GM23338 (cell line): ENCODE measurements around the gene DHX58. TPM values are rescaled to one million over a fixed set of nuclear protein-coding genes. Genes with fewer than 3 reads are reported as not detected.

Source experiments
- ATAC-seq: fragments of 200-7000 bp; cut with Tn5 transposase; 3 replicates; pipeline ENCODE4 v1.9.1; 2020
- DNase-seq: peaks from one replicate; pipeline ENCODE4 v3.0.0-alpha.2; 2015; ENCODE audit warnings: low spot score
- H2AFZ ChIP-seq: fragments of 200-600 bp; sonication (generic); 2 replicates; pipeline ENCODE4 v1.8.0; 2016; ENCODE audit warnings: antibody characterized with exemption, mild to moderate bottlenecking, moderate library complexity
- H3F3A ChIP-seq: fragments of 200-600 bp; sonication (generic); replicated peaks from 2 replicates; pipeline ENCODE4 v1.8.0; 2017; ENCODE audit warnings: antibody characterized with exemption, mixed run types, low read depth
- H3K27ac ChIP-seq: fragments of 200-600 bp; sonication (generic); 2 replicates; pipeline ENCODE4 v1.6.1; 2016; ENCODE audit warnings: low read depth
- H3K27me3 ChIP-seq: fragments of 200-600 bp; sonication (generic); 2 replicates; pipeline ENCODE4 v1.8.0; 2016; ENCODE audit warnings: mild to moderate bottlenecking, mixed run types, moderate library complexity; ENCODE audit not compliant: insufficient read depth
- H3K36me3 ChIP-seq: fragments of 200-600 bp; sonication (generic); 2 replicates; pipeline ENCODE4 v1.8.0; 2016; ENCODE audit warnings: mild to moderate bottlenecking; ENCODE audit not compliant: insufficient read depth
- H3K4me1 ChIP-seq: fragments of 200-600 bp; sonication (generic); 2 replicates; pipeline ENCODE4 v1.8.0; 2016; ENCODE audit warnings: mild to moderate bottlenecking, moderate library complexity; ENCODE audit not compliant: insufficient read depth
- H3K4me2 ChIP-seq: fragments of 200-600 bp; sonication (generic); 2 replicates; pipeline ENCODE4 v1.7.1; 2017; ENCODE audit warnings: mixed run types
- H3K4me3 ChIP-seq: fragments of 200-600 bp; sonication (generic); 2 replicates; pipeline ENCODE4 v1.6.1; 2016; ENCODE audit warnings: mixed run types
- H3K79me2 ChIP-seq: fragments of 200-600 bp; sonication (generic); replicated peaks from 2 replicates; pipeline ENCODE4 v1.8.0; 2017; ENCODE audit warnings: mild to moderate bottlenecking; ENCODE audit not compliant: insufficient read depth
- H3K9me2 ChIP-seq: fragments of 200-600 bp; sonication (generic); 2 replicates; pipeline ENCODE4 v1.8.0; 2017; ENCODE audit not compliant: insufficient read depth
- H4K20me1 ChIP-seq: fragments of 200-600 bp; sonication (generic); replicated peaks from 2 replicates; pipeline ENCODE4 v1.8.0; 2017; ENCODE audit warnings: mild to moderate bottlenecking; ENCODE audit not compliant: insufficient read depth
- H3K27ac Mint-ChIP-seq: 2 replicates; pipeline ENCODE4 v1.8.0; 2020; ENCODE audit warnings: inconsistent platforms, mild to moderate bottlenecking, moderate library complexity, mixed read lengths
- H3K27me3 Mint-ChIP-seq: 3 replicates; pipeline ENCODE4 v1.8.0; 2022; ENCODE audit warnings: low read depth, mild to moderate bottlenecking, moderate library complexity, mixed read lengths, inconsistent platforms; ENCODE audit not compliant: insufficient read depth, poor library complexity
- H3K36me3 Mint-ChIP-seq: 3 replicates; pipeline ENCODE4 v1.8.0; 2021; ENCODE audit warnings: low read depth, mild to moderate bottlenecking, inconsistent platforms, moderate library complexity, mixed read lengths
- H3K4me1 Mint-ChIP-seq: 3 replicates; pipeline ENCODE4 v1.8.0; 2020; ENCODE audit warnings: mild to moderate bottlenecking, inconsistent platforms, mixed read lengths
- H3K4me3 Mint-ChIP-seq: 3 replicates; pipeline ENCODE4 v1.8.0; 2021; ENCODE audit warnings: moderate library complexity, mild to moderate bottlenecking, inconsistent platforms, mixed read lengths
- H3K9me3 Mint-ChIP-seq: 3 replicates; pipeline ENCODE4 v1.8.0; 2020; ENCODE audit warnings: moderate library complexity, mild to moderate bottlenecking, inconsistent platforms, mixed read lengths
- CREB1 ChIP-seq: fragments of 250-450 bp; sonication (Bioruptor Pico); IDR thresholded peaks from 2 replicates; pipeline ENCODE4 v1.5.0; 2020; ENCODE audit warnings: low read depth, mild to moderate bottlenecking, moderate library complexity
- CTCF ChIP-seq, 2 experiments: fragments of 200-600 bp in 1 of 2; sonication (generic) in 1 of 2; conservative IDR thresholded peaks; 2 replicates each; pipeline versions ENCODE4 v1.5.1 to v1.6.1; 2016 to 2017; ENCODE audit warnings: antibody characterized with exemption in 2 of 2, low read depth in 2 of 2, mild to moderate bottlenecking in 2 of 2, moderate library complexity in 1 of 2
- ETS1 ChIP-seq: IDR thresholded peaks from 2 replicates; pipeline ENCODE4 v1.6.1; 2016; ENCODE audit warnings: antibody characterized with exemption
- EZH2 ChIP-seq: fragments of 200-600 bp; sonication (generic); IDR thresholded peaks from one replicate; pipeline ENCODE4 v1.8.0; 2017; ENCODE audit warnings: antibody characterized with exemption, mild to moderate bottlenecking, low read depth; ENCODE audit not compliant: unreplicated experiment
- EZH2phosphoT487 ChIP-seq: fragments of 200-600 bp; sonication (generic); IDR thresholded peaks from one replicate; pipeline ENCODE4 v1.8.1; 2018; ENCODE audit warnings: antibody characterized with exemption; ENCODE audit not compliant: unreplicated experiment
- JUNB ChIP-seq: IDR thresholded peaks from one replicate; pipeline ENCODE4 v1.6.1; 2016; ENCODE audit warnings: antibody characterized with exemption; ENCODE audit not compliant: unreplicated experiment
- NANOG ChIP-seq: IDR thresholded peaks from 2 replicates; pipeline ENCODE4 v1.6.1; 2016; ENCODE audit warnings: antibody characterized with exemption, borderline replicate concordance
- POLR2AphosphoS5 ChIP-seq: IDR thresholded peaks from 2 replicates; pipeline ENCODE4 v1.6.1; 2016; ENCODE audit warnings: antibody characterized with exemption, low read depth
- REST ChIP-seq: IDR thresholded peaks from one replicate; pipeline ENCODE4 v1.6.1; 2018; ENCODE audit warnings: antibody characterized with exemption; ENCODE audit not compliant: unreplicated experiment
- STAT1 ChIP-seq: IDR thresholded peaks from one replicate; pipeline ENCODE4 v1.6.1; 2016; ENCODE audit warnings: antibody characterized with exemption; ENCODE audit not compliant: unreplicated experiment
- ZNF114 ChIP-seq: fragments of 250-450 bp; sonication (Bioruptor Pico); IDR thresholded peaks from 2 replicates; pipeline ENCODE4 v1.5.0; 2020; ENCODE audit warnings: mild to moderate bottlenecking, moderate library complexity
- ZNF331 ChIP-seq: fragments of 250-450 bp; sonication (Bioruptor Pico); IDR thresholded peaks from 2 replicates; pipeline ENCODE4 v1.5.0; 2020; ENCODE audit warnings: low read depth, mild to moderate bottlenecking, moderate library complexity
- ZNF462 ChIP-seq: fragments of 250-450 bp; sonication (Bioruptor Pico); IDR thresholded peaks from 2 replicates; pipeline ENCODE4 v1.5.0; 2020; ENCODE audit warnings: mild to moderate bottlenecking, moderate library complexity
- polyA plus RNA-seq: library from polyadenylated mRNA; unstranded; fragments of >200 nt; fragmentation: Nextera tagmentation; extraction: Ambion mirVana; gene quantifications from 2 replicates; pipeline ENCODE4 v1.2.1, GENCODE V29; 2016
- total RNA-seq: library from RNA; depleted of rRNA; stranded (reverse); fragments of >200 nt; shearing (Covaris generic); gene quantifications from 2 replicates; pipeline ENCODE4 v1.2.3, GENCODE V29; 2014

Gene DHX58
- total and polyA plus RNA-seq, 2 experiments from 2014 or later = 4.1 to 6.6 TPM

GRCh38 chr17:42077755-42078154 lies 34.8 kb downstream of the DHX58 start:
- H3K4me3 ChIP-seq = no peak overlapping the region
- H3K79me2 ChIP-seq = no peaks in the 10 kb centered on the region
- H3K27me3 ChIP-seq = 0 out of 2 replicates have a peak, but pooled peaks cover 7% of the 10 kb centered on the region
- no peak overlapping the region for H3K27ac ChIP-seq
- no peak overlapping the region for H2AFZ ChIP-seq
- Mint-ChIP-seq H3K4me1 (peaks cover 16% of the 10 kb centered on the region; the same call in 2 of the 3 replicates), H3K4me3 (no peak overlapping the region), H3K27me3 (peaks cover 11% of the 10 kb centered on the region), H3K36me3 (no peaks in the 10 kb centered on the region), H3K27ac (no peak overlapping the region; the same call in 1 of the 2 replicates), H3K9me3 (no peaks in the 10 kb centered on the region)
- DNase-seq (no peak), ATAC-seq (peak; percentile 19; the same call in 2 of the 3 replicates)
- H3K36me3 ChIP-seq = no peaks in the 10 kb centered on the region
- 0 out of 2 replicates have a peak, but pooled peaks cover 4% of the 10 kb centered on the region for H3K4me1 ChIP-seq
- H4K20me1 ChIP-seq = no peaks in the 10 kb centered on the region
- TF ChIP-seq POLR2AphosphoS5 (no peak), CREB1 (CRISPR knock-in tag) (no peak), ZNF114 (CRISPR knock-in tag) (no peak), JUNB (no peak), EZH2 (no peak), STAT1 (no peak), REST (no peak), ZNF462 (no peak), CTCF (conservative IDR thresholded peaks at IDR 0.05; ENCODE audit: low read depth in 2 of 2) (no peak), NANOG (no peak), ZNF331 (CRISPR knock-in tag) (no peak), EZH2phosphoT487 (no peak), ETS1 (no peak)
- no peaks in the 10 kb centered on the region for H3K9me2 ChIP-seq
- H3K4me2 ChIP-seq = no peak overlapping the region
- no peaks in the 10 kb centered on the region for H3F3A ChIP-seq
